Left lung (tissue), 10 donors: ENCODE data around the gene AP1AR. TPM values are rescaled to one million over a fixed set of nuclear protein-coding genes. Genes with fewer than 3 reads are reported as not detected.
A peak's percentile ranks its signal among the peaks of the same experiment; 100 is the strongest.

ENCODE experiments used
- ATAC-seq: fragments of 200-7000 bp; cut with Tn5 transposase; one replicate; pipeline ENCODE4 v1.9.1; 2020; ENCODE audit warnings: moderate library complexity
- DNase-seq, 4 donors: peaks; one replicate each; pipeline ENCODE4 v3.0.0-alpha.2; 2013 to 2020
- H3K27ac ChIP-seq, 2 donors: fragments of 200-600 bp; sonication (generic) in 1 of 2; one replicate each; pipeline versions ENCODE4 v1.5.0 to v1.8.0; 2020 to 2021
- H3K27me3 ChIP-seq, 2 donors: fragments of 200-600 bp; sonication (generic) in 1 of 2; one replicate each; pipeline versions ENCODE4 v1.5.0 to v1.8.0; 2020 to 2021
- H3K36me3 ChIP-seq, 2 donors: fragments of 200-600 bp; sonication (generic) in 1 of 2; one replicate each; pipeline versions ENCODE4 v1.5.0 to v1.8.0; 2020 to 2021
- H3K4me1 ChIP-seq, 2 donors: fragments of 200-600 bp; one replicate each; pipeline ENCODE4 v1.8.0; 2021
- H3K4me3 ChIP-seq, 2 donors: fragments of 200-600 bp; sonication (generic) in 1 of 2; one replicate each; pipeline versions ENCODE4 v1.5.0 to v1.8.0; 2020 to 2021; ENCODE audit warnings: mild to moderate bottlenecking in 1 of 2
- H3K9me3 ChIP-seq, 2 donors: fragments of 200-600 bp; sonication (generic) in 1 of 2; one replicate each; pipeline versions ENCODE4 v1.5.0 to v1.8.0; 2020 to 2021
- CTCF ChIP-seq, 2 donors: fragments of 200-600 bp; sonication (generic) in 1 of 2; IDR thresholded peaks; one replicate each; pipeline versions ENCODE4 v1.5.0 to v1.8.0; 2021; ENCODE audit warnings: antibody characterized with exemption in 2 of 2
- intact Hi-C, 2 donors: fragments of 100-400 bp; cut with DNase I; formaldehyde crosslinking; loops; one replicate each; pipeline versions ENCODE4 v1.11.2 to v1.14.2; 2022
- polyA plus RNA-seq, 6 donors: library from polyadenylated mRNA; unstranded; fragments of 120-200 nt; gene quantifications; one replicate each; pipeline ENCODE4 v1.2.1, GENCODE V29; 2013; ENCODE audit not compliant: insufficient read length in 6 of 6
- total RNA-seq, 2 donors: library from RNA; stranded (reverse); fragmentation: NEBNext Ultra II Directional; extraction: Animal tissue kit (Norgen Biotek cat#: 25700); gene quantifications; one replicate each; pipeline ENCODE4 v1.2.1, GENCODE V29; 2021
- donor health status: DM: no; HTN: yes; CAD: no.
- donor health status: DM: no; HTN: no; CAD: no.

Gene AP1AR
- total and polyA plus RNA-seq, 8 donors: 15.8 to 34.9 (median 29.6) TPM

- TF ChIP-seq CTCF (IDR thresholded peaks at IDR 0.05): no peak
- ATAC-seq (no peak), DNase-seq (no peak)
- intact Hi-C loops: no loop called here
- Histone ChIP-seq H3K4me3 (no peak overlapping the region), H3K27ac (no peak overlapping the region), H3K27me3 (no peaks in the 10 kb centered on the region), H3K9me3 (no peaks in the 10 kb centered on the region), H3K36me3 (no peaks in the 10 kb centered on the region), H3K4me1 (peaks cover 0 to 12% of the 10 kb centered on the region in 2 donors)
These were observed 20.8 kb upstream of the AP1AR start for GRCh38 chr4:112210777-112211176.

- no peak overlapping the region for H3K27ac ChIP-seq
- no peaks in the 10 kb centered on the region for H3K36me3 ChIP-seq
- no peak overlapping the region for H3K4me3 ChIP-seq
- peaks cover 0 to 12% of the 10 kb centered on the region in 2 donors for H3K4me1 ChIP-seq
- no peaks in the 10 kb centered on the region for H3K9me3 ChIP-seq
- intact Hi-C loops: no loop called here
- TF ChIP-seq CTCF (IDR thresholded peaks at IDR 0.05): no peak
- no peaks in the 10 kb centered on the region for H3K27me3 ChIP-seq
- no peak for ATAC-seq
- DNase-seq: no peak
These were observed 18.5 kb upstream of the AP1AR start for GRCh38 chr4:112213091-112213490.

GRCh38 chr4:112213856-112214255, 17.7 kb upstream of the AP1AR start:
- H3K27ac ChIP-seq: peak overlapping the region in 1 of 2 donors; percentile 45
- H3K4me1 ChIP-seq: peaks cover 0 to 12% of the 10 kb centered on the region in 2 donors
- H3K36me3 ChIP-seq: no peaks in the 10 kb centered on the region
- ATAC-seq: peak; percentile 32
- TF ChIP-seq CTCF (IDR thresholded peaks at IDR 0.05): no peak
- no peak for DNase-seq
- no peaks in the 10 kb centered on the region for H3K27me3 ChIP-seq
- H3K4me3 ChIP-seq: no peak overlapping the region
- H3K9me3 ChIP-seq: no peaks in the 10 kb centered on the region
- intact Hi-C loops: no loop called here

GRCh38 chr4:112214390-112215264, 17.0 kb upstream of the AP1AR start:
- Histone ChIP-seq H3K9me3 (no peaks in the 10 kb centered on the region), H3K27me3 (no peaks in the 10 kb centered on the region), H3K36me3 (no peaks in the 10 kb centered on the region), H3K4me1 (peaks cover 0 to 12% of the 10 kb centered on the region in 2 donors), H3K4me3 (no peak overlapping the region), H3K27ac (peak overlapping the region in 1 of 2 donors; percentile 45)
- DNase-seq (peak in 1 of 4 donors; percentile 10), ATAC-seq (peak; percentile 62)
- intact Hi-C loops: no loop called here
- peak in 1 of 2 donors; percentile 29 for TF ChIP-seq CTCF (IDR thresholded peaks at IDR 0.05)

GRCh38 chr4:112219826-112220366, 11.7 kb upstream of the AP1AR start:
- no peak for TF ChIP-seq CTCF (IDR thresholded peaks at IDR 0.05)
- H3K9me3 ChIP-seq: peaks cover 0 to 8% of the 10 kb centered on the region in 2 donors
- ATAC-seq (no peak), DNase-seq (no peak)
- peaks cover 0 to under 1% of the 10 kb centered on the region in 2 donors for H3K4me1 ChIP-seq
- intact Hi-C loops: no loop called here
- H3K27ac ChIP-seq: no peak overlapping the region
- H3K36me3 ChIP-seq: no peaks in the 10 kb centered on the region
- H3K4me3 ChIP-seq: no peak overlapping the region
- no peaks in the 10 kb centered on the region for H3K27me3 ChIP-seq
